NCI-H2227 treated with DMSO at 0.1 percent for 48 hours (cell line): ENCODE results near the gene SH3TC1.

Source experiments
- DNase-seq: peaks from one replicate; lab custom pipeline; 2025; lab: John Stamatoyannopoulos, UW

Gene SH3TC1

DNA sequence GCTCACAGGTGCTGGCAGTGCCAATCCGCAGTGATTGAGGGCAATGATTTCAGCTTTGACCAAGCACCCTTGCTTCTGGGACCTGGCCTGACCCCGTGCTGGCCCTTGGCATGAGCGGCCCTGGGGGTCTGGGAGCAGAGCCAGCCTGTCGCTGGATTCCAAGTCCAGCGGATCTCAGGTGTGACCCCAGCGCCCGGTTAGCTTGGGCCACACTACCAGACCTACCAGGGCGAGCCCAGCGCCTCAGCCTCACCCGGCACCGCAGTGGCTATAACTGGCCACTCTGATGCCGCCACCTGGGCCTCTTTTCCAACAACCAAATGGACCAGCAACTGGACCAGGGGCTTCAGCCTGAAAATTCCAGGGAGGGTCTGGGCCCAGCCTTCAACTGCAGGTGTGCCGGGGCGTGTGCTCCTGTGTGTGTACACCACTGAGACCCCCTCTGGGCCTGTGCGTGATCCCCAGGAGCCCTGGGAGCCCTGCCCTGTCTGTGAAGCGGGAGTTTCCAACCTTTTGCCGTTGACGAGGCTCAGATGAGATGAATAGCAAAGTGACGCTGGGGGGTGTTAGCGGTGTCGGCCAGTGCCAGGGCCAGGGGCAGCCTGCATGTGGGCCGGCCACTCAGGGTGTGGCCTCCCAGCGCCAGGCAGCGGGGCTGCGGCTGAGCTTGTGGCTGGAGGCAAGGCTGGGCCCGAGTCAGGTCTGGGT lies 658 bp downstream of the SH3TC1 start:
- no peak for DNase-seq

DNA sequence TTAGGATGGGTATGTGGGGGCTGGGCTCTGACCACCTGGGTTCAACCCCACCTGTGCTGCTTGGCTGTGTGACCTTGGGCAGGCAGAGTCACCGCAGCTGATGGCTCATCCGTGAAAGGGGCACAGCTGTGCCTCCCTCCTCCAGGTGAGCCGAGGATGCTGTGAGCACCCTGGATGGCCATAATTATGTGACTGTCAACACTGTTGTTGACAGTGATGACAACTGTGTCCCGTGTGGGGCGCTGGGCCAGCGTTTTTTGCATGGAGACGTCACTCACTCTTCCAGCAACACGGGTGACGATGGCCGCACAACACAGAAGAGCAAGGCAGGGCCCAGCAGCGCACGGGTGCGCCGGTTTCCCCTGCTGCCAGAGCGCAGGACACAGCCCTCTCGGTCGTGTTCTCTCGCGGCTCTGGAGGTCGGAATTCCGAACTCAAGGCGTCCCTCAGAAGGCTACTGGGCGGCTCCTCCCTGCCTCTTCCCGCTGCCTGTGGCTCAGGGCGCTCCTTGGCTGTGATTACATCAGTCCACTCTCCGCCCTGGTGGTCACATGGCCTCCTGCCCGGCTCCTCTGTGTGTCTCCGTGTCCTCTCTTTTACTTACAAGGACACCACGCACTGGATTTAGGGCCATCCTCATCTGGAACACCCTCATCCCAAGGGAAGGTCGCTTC lies 1.3 kb downstream of the SH3TC1 start:
- no peak for DNase-seq

DNA sequence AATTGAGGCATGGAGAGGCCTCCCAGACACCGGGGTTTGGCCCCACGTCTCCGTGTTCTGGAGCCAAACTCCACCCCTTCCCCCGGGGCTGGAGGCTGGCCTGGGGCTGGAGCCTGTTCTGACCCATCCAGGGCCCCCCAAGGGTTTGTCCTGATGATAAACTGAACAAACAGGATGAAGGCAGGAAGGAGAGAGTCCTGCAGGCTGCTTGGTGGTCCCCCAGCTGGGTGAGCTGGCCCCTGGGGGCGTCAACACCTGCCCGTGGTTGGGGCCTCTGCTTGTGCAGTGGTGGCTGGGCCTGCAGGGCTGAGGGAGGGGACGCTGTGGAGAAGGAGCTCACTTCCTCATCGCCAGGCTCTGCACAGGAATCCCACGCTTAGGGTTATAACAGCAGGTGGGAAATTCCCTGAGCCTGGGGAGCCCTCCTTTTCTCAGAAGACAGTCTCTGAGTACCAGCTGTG lies 2.3 kb downstream of the SH3TC1 start:
- DNase-seq, result no peak

DNA sequence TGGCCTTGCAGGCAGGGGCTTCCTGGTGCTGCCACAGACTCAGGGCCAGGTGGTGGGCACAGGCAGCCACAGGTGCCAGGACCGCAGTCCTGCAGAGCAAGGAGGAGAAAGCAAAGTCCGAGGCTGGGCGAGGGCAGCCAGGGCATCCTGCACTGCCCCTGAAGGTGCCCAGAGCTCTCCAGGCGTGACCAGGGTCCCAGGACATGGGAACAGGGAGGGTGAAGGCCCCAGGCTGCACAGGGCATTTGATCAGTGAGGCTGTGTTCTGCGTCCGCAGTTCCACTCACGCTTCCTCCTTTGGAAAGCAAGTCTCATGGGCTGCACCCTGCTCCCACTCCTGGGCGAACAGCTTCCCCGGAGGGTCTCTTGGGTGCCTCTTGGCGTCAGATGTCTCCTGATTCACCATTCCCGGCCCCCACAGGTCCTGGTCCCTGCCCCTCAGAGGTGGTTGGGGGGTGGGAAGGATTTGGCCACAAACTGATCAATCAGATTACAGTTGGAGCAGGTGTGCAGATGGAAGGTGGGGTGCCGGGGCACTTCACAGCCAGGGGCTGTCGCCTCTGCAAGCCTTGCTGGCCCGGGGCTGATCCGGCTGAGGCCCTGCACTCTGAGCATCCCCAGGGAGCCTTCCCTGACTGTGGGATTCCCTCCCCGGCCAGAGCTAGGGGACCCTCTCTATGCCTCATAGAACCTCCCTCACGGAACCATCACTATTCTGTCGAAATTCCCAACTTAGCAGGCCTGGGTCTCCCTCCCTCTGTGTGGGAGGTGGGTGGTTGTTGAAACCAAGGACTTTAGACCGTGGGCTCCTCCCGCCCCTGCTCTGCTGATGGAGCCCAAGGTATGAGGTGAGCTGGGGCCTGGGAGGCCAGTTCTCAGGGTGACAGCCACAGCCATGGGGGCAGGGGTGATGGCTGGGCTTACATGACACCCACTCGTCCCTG lies 3.3 kb downstream of the SH3TC1 start:
- DNase-seq, result no peak

DNA sequence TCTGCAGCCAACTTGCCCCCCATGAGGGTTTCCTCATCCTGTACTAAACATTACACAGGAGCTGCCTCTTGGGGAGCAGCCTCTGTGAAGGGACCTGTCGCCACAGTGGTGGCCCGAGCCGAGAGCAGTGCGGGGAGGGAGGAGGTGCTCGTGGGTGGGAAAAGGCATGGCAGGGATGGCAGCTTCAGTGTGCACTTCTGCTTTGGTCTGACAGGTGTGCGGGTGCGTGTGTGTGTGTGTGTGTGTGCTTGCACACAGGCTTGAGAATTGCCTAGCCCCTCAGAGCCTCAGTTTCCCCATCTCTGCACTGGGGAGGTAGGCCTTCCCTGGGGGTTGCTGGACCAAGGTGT lies 3.9 kb downstream of the SH3TC1 start:
- no peak for DNase-seq

DNA sequence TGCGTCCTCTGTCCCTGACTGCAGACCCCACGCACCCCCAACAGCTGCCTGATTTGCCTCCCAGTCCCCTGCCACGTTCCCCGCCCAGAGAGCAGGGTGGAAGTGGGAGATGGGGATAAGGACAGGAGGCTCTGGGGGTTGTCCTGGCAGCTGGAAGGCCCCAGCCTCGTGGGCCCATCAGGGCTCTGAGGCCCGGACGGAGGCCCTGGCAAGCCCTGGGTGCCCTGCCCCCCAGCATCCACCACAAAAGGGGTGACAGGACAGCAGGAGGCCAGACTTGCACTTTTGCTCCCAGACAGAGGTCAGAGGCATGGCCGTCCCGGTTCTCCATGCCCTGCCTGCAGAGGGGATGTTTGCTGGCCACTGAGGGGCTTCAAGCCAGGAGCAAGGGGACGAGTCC lies 4.7 kb downstream of the SH3TC1 start:
- no peak for DNase-seq

DNA sequence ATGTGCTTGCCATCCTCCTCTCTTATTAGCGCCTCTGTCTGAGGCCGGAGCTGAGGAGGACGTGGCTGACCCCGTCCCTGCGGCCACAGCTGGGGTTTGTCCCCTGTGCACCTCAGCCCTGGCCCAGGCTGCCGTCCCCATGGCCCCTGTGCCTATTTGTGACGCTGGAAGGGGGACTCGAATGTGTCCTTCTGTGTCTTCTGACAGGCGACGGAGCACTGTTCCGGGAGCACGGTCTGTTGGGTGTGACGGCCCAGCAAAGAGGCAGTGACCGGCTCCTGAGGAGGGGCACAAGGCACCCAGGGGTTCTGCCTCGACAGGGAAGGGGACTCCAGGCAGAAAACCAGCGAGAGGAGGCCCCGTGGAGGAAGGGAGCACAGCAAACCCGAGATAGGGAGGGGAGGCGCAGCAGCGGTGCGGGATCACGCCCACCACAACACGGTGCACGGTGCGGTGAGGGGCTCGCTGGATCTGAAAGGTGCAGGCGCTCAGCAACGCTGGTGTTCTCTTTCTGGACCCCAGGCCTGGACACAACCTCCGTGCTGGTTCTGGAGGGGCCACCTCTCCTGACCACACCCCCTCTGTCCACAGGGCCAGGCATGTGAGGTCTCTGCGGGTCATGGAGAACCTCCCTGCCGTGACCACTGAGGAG lies 5.6 kb downstream of the SH3TC1 start:
- DNase-seq, result no peak

DNA sequence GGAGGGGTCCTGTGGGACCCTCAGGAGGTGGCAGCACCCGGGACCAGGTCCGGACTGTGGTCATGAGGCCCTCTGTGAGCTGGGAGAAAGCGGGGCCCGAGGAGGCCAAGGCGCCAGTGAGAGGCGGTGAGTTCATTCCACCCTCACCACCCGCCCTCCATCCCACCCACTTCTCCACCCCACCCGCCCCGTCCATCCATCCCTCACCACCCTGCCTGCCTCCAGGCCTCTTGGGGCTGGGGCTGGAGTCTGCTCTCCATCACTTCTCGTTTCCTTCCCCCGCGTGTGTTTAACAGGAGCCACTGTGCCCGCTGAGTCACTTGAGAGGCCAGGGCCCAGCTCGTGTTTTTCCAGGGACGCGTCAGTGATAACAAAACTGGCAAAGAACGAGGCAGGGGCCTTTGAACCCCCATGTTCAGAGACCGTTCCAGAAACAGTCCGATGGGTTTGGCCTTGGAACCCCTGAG lies 6.2 kb downstream of the SH3TC1 start:
- DNase-seq, result no peak

DNA sequence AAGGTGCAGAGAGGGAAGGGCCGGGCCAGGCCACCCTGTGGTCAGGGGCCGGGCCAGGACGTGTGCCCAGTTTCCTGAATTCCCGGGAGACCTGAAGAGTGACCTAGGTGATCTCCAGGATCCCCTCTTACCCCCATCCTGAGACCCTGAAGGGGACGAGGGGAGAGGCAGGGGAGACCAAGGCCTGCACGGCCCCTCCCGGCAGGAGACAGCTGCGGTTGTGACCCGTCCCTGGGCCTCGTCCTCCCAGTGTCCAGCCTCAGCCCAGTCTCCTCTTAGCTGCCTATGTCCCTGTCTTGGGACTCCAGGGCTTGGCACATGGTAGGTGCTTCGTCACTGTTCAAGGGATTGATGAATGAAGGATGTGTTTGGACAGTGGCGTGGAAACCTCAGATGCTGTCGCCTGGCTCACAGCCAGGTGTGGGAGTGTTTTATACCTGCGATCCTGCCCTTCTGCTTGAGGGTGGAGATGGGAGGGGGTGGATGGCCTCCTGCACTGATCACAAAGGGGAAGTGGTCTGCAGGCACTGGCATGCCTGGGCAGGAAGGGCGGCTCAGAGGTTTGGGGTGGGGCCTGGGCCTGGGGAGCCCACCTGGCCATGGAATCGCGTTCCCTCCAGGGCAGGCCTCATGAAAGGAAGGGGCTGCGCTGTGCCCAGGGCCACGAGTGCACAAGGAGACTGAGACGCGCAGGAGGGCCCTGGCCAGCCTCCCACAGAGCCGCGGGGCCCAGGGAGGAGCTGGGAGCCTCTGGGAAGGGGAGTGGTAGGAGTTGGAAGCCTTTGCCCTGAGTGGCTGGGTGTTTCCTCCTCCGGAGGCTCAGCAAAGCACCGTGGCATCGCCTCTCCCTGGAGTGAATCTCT lies 6.9 kb downstream of the SH3TC1 start:
- DNase-seq, result no peak

DNA sequence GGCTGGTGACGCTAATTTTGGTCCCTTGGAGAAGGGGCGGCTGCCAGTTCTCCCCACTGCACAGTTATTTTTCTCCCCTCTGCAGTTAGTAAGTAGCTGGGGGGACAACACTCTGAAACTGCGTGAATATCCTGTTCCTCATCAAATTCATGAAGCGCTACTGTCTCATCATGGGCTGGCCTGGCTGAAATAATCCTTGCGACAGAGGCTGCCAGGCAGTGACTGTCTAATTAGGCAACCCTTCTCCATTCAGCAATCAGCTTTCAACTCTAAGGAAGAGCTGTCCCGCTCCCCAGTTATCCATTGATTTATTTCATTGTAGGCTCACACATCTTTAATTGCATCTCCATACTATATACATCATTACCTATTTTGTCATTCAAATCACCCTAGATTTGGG lies 8.2 kb downstream of the SH3TC1 start:
- no peak for DNase-seq

DNA sequence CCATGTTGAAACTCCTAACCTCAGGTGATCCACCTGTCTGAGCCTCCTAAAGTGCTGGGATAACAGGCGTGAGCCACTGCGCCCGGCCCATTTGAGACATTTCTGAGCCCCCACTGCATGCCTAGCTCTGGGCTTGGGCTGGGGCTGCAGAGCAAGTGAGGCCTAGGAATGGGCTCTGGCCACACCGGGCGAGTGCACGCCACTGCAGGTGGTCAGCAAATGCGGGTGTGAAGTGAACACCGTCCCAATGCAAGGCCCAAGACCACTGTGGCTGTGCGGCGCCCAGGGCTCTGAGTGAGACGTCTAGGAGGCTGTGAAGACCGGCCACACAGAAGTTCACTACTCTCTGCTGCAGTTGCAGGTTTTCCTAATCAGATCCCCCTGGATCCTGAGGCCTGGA lies 9.5 kb downstream of the SH3TC1 start:
- DNase-seq, result no peak

DNA sequence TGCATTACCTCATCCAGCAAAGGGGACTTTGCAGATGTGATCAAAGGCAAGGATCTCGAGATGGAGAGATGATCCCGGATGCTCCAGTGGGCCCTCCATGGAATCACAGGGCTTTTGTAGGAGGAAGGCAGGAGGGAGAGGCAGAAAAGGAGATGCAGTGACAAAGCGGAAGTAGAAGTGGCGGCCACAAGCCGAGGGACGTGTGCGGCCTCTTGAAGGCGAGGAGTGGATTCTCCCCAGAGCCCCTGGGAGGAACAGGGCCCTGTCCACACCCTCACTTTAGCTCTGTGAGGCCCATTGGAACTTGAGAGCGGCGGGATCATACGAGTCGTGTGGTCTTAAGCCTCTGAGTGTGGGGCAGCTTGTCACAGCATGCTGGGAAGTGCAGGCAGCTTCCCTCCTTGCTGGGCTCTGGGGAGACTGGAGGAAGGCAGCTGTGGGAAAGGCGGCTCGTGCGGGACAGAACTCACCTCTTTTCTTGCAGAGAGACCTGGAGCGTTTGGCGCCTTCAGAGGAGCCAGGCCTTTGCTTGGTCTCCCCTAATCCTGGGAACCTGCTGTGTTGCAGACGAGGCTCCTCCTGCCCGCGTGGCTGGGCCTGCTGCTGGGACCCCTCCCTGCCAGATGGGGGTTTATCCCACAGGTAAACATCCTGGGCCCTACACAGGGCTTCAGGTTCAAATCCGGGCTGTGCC lies 10.2 kb downstream of the SH3TC1 start:
- no peak for DNase-seq

DNA sequence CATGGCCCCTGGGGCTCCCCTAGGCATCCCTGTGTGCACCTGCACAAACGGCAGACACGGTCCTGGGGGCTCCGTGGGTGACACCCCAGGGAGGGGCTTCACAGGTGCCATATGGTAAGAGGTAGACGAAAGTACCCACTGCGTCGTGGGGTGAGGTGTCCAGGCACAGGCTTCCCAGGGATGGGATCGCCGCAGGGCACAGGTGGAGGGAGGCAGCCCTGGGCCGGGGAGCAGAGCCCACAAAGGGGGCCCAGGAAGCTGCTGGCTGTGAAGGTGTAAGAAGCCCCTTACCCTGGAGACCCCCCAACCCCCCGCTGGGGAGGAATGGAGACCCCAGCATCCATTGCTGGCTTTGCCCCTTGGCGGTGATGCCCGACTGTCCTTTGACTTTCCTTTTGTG lies 10.9 kb downstream of the SH3TC1 start:
- no peak for DNase-seq

DNA sequence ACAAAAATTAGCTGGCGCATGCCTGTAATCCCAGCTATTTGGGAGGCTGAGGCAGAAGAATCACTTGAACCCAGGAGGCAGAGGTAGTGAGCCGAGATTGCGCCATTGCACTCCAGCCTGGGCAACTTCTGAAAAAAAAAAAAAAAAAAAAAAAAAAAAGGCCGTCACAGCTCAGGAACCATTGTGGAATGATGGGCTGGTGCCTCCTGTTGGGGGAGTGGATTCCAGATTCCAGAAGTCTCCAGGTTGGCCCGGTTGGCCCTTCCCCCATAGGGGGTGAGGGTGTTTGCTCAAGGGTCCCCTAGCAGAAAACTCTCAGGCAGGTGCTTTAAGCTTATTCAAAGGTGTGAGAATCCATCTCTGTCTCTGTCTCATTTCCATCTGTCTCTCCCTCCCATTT lies 11.5 kb downstream of the SH3TC1 start:
- DNase-seq, result no peak

DNA sequence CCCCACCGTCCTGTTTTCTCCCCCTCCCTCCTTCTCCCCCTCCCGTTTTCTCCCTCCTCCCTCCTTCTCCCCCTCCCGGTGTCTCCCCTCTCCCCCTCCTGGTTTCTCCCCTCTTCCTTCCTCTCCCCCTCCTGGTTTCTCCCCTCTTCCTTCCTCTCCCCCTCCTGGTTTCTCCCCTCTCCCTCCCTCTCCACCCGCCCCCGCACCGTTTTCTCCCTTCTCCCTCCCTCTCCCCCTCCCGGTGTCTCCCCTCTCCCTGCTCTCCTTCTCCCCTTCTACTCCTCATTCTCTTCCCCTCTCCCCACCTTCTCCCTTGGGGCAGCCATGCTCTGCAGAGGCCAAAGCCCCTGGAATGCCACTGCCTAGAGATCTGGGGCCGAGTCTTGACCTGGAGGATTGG lies 12.2 kb downstream of the SH3TC1 start:
- DNase-seq, result no peak

DNA sequence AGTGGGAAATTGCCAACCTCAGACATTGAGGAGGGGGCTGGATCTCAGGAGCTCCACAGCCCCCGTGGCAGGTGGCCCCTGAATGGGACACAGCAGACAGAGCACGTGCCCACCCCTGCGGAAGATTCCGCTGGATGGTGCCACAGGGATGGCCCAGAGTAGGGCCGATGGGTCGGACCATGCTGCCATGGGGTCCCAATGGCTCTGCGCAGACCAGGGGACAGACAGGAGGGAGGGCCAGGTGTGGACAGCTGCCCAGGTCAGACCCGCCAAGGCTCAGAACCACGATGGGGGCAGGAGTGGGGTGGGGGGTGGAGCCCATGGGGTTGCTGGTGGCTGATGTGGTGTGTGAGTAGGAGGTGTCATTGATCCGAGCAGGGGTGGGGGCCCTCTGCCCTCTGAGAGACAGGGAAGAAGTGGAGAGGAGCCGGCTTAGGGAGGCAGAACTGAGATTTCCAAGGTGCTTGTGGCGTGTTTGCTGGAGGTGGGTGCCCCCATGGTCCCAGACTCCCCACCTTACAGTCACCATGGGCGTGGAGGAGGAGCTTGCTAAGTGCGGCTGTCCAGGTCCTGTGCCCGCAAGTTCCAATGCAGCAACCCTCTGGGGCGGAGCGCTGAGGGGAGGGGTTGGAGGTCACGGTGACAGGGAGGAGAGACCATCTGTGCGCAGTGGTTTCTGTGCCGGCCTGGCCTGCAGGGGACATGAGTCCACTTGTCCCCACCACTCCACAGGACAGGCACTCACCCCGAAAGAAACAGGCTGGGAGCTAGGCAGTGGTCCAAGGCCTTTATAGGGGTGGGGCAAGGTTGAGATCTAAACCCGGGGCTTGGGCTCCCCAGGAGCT lies 12.9 kb downstream of the SH3TC1 start:
- no peak for DNase-seq

DNA sequence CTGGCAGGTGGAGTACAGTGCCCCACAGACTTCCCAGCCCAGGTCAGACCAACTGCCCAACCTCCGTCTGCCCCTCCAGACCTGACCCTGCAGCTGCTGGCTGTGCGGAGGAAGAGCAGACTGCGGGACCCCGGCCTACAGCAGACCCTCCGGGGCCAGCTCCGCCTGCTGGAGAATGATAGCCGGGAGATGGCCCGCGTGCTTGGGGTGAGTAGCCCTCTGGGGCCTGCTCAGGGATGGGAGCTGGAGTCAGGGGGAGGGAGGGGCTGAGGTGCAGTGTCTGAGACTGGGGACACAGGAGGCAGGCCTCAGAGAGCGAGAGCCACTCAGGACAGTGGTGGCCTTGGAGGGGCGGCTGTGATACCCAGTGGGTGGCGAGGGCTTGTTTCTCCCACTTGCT lies 13.5 kb downstream of the SH3TC1 start:
- DNase-seq, result no peak

DNA sequence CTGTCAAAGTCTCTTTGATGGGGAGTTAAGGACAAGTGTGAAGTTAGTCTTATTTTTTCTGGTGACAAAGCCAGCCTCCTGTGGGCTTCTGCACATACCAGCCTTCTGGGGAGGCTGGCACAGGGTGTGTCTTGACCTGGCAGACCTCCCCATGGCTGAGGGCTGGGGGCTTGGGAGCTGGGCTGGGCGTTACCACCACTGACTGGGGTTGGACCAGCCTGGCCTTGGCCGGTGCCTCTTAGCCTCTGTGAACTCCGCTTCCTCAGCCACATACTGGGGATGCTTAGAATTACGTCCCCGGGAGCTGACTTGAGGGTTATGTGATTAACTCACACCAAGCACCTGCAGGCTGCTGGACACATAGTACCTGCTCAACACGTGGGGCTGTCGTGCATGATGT lies 14.0 kb downstream of the SH3TC1 start:
- DNase-seq, result no peak

DNA sequence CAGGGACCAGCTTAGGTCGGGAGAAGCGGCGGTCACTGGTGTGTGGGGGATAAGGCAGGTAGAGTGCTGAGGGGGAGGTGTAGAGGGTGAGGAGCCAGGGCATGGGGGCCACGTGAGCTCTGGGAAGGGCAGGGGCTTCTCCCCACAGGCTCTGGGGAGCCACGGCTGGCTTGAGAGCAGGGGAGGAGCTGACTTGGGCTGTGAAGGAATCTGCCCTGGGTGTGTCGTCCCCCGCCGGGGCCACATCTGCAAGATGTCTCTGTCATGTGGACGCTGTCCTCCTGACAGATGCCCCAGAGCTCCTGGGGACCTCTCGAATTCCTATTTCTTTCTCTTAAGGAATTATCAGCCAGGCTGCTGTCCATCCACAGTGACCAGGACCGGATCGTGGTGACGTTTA lies 15.0 kb downstream of the SH3TC1 start:
- DNase-seq, result no peak

DNA sequence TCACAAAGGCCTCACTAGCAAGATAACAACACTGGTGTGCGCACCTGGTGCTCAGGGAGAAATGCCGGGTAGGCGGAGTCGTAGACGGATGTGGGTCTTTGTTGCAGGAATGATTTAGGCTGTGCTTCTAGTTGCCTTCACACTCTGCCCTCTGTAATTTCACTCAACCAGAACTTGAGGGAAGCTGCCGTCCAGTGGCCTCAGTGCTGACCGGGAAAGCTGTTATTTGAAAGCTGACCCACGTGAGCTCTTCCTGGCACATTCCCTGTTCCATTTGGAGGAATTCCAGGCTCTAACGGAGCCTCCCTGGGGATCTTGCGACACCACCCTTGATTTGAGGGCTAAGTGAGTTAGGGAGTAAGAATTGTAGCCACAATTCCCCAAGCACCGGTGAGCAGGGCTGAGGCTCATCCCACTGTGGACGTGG lies 15.9 kb downstream of the SH3TC1 start:
- no peak for DNase-seq
